Medulla oblongata (tissue), 1 donor: Measurements from ENCODE around the gene LRRC75B.
"Not testable (repeated sequence)": the region's sequence is repeated elsewhere in the genome, so short reads cannot be mapped to it uniquely, and the experiment has no call there.

Source experiments
- DNase-seq: peaks from one replicate; pipeline ENCODE4 v3.0.0-alpha.2; 2015; ENCODE audit errors: extremely low spot score

Gene LRRC75B

DNA sequence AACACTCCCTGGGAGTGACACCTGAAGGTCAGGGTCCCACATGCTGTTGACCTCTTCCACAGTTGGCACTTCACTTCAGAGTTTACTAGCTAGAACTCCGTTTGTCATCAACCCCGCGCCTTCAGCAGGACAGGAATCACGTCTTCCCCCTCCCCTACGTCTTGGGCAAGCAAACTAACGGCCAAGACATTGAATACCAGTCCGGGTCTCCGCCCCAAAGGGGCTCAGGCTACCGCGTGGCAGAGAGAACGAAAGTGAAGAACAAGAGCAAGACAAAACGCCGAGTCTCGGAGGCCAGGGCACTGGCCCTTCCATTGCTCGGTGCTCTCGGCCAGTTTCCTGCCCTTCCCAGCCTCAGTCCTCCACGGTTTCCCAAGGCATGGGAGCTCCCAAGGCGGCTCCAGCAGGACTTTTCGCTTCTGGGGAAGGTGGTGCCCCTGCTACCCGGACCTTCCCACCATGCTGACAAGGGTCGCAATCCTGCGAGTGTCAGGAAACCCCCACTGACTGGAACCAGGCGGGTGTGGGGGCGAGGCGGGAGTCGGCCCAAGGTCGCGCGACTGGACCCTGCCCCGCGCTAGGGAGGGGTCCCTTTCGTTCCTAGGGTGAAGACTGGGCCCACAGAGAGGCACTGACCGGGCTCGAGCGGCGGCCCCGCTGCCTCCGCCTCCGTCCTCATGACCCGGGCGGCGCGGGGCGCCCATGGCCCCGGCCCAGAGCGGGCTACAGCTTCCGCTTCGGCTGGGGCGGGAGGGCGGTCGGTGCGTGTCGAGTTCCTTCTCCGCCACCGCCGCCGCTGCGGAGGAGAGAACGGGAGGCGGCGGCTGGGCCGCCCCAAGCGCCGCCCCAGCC is 38.3 kb downstream of the LRRC75B start, which contains the start of gene GUCD1:
Gene GUCD1 (minus strand): TSS at position 826 of the 852 bp plus-strand sequence. CDS start 147 bp downstream, at position 679.
- DNase-seq, result peak; percentile 24

- no peak for DNase-seq
These were observed 39.1 kb downstream of the LRRC75B start for GRCh38 chr22:24553597-24554312.

- not testable (repeated sequence) for DNase-seq
These were observed 40.2 kb downstream of the LRRC75B start for GRCh38 chr22:24552503-24553286.

- DNase-seq, result no peak
These were observed 41.9 kb downstream of the LRRC75B start for GRCh38 chr22:24550902-24551435.

DNA sequence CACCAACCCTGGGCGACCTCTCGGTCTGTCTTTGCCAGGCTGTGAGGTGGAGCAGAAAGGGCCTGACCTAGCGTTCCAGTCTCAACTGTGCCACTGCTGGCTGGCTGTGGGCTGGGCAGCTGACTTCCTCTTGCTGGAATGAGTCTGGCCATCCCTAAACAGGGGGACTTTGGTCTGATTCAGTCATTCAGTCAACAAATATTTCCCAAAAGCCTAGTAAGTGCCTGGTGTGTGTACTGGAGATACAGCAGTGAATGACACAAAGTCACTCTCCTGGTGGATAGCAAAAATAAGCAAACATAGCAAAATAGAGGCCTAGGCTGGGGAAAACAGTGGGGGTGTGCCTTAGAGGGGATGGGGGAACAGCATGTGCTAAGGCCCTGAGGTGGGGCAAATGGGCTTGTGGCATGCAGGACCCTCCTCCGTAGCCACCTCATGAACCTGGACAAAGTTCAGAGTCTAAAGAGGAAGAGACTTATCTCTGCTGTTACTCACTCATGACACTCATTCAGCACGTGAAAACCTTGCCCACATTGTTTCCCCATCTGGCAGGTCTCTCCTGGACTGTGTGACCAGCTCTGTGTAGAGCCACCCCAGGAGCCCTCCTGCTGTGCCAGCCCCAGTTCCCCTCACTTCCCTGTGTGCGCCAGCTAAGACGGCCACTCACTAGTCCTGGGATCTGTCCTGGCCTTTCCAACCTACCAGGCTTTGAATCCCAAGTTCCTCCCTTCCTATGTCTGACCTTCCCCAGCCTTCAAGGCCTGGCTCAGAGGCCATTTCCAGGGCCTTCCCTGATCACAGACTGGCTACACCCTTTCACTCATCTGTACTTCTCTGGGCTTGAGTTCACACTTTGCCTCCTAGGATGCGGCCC is 42.6 kb downstream of the LRRC75B start:
- DNase-seq, result no peak

- DNase-seq, result no peak
These were observed 44.1 kb downstream of the LRRC75B start for GRCh38 chr22:24548812-24549211.

- no peak for DNase-seq
These were observed 49.1 kb downstream of the LRRC75B start for GRCh38 chr22:24543679-24544243.

DNA sequence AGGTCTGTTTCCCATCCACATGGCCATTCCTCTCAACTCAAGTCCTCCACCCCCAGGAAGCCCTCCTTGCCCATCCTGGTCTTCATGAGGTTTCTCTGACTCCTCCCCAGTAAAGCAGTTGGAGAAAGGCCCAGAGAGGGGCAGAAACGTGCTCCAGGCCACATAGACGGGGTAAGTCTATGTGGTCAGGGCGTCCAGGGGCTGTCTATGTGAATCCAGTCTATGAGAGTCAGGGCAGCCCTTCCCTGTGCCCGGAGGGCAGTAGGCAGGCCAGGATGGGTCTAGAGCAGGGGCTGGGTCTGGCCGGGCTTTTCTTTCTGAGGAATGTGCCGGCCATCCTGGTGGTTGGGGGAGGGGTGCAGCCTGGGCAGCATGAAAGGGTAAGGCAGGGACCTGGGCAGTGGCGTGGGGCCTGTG is 49.7 kb downstream of the LRRC75B start:
- DNase-seq, result no peak

DNA sequence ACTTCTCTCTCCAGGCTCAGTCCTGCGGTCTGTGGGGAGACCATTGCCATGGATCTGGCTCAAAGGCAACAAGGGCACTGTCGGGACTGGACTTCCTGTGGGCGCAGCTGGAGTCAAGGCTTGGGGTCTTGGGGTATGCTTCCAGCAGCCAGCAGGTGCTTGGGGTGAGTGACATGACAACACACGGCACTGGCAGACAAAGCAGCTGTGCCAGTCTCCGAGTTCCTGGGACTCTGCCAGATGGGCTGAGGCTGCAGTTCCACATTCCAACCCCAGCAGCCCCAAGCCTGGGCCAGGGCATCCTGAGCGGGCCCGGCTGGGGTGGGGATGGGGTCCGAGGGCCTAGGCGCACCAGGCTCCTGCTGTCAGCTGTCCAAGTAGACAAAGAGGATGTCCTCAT is 50.2 kb downstream of the LRRC75B start:
- peak; percentile 23 for DNase-seq

DNA sequence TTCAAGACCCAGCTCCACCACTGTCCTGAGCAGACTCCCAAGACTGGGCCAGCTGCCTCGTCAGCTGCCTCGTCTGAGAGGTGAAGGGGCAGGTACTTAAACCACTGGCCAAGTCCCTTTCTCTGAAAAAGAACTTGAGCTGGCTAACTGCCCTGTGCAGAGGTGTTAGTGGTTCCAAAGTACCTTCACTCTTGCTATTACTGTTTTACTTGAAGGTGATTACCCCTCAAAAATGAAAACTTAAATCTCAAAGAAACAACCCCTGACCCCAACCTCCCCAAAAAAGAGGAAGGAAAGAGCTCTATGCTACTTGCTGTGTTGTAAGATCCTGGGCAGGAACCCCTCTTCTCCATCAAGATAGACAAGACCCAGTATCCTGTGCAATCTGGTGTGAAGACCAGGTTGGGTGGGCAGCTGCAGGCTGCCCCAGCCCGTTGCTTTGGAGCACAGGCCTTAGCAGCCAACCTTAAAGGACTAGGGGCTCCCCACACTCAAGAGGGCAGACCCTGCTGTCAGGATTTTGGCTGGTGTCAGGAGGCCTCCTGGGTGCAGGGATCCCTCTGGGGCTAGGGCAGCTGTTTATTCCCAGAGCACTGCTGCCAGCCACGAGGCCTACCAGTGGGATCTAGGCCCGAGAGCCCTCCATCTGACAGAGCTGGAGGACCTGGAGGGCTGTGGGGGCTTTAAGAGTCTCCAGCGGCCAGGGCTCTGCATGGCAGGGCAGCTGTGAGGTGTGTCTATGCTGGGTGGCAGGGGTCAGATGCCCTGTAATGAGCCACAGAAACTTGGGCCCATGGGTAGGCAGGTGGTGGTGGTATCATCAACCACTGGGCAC is 51.0 kb downstream of the LRRC75B start:
- no peak for DNase-seq

GRCh38 chr22:24540470-24540869 is 52.4 kb downstream of the LRRC75B start:
- peak; percentile 20 for DNase-seq

GRCh38 chr22:24536089-24536488 is 56.8 kb downstream of the LRRC75B start:
- no peak for DNase-seq
